Body of pancreas (tissue), 4 donors: Measurements from ENCODE around the gene TRPM2. TPM values are rescaled to one million over a fixed set of nuclear protein-coding genes. Genes with fewer than 3 reads are reported as not detected.

ENCODE experiments used
- ATAC-seq: fragments of 150-250 bp; one replicate; pipeline ENCODE4 v1.9.1; 2016
- DNase-seq, 4 donors: peaks; one replicate each; pipeline ENCODE4 v3.0.0-alpha.2; 2019
- H3K27ac ChIP-seq, 4 donors: fragments of 200-600 bp; sonication (generic); 1 replicate in 3 of 4; 2 replicates in 1 of 4; pipeline versions ENCODE4 v1.5.1 to v1.6.1; 2016 to 2019; ENCODE audit warnings: mild to moderate bottlenecking in 1 of 4, mixed read lengths in 1 of 4, moderate library complexity in 1 of 4
- H3K27me3 ChIP-seq, 2 donors: fragments of 200-600 bp; sonication (generic); one replicate each; pipeline ENCODE4 v1.6.0; 2016; ENCODE audit warnings: mild to moderate bottlenecking in 1 of 2
- H3K36me3 ChIP-seq, 2 donors: fragments of 200-600 bp; sonication (generic); replicated peaks in 1 of 2; 2 replicates each; pipeline ENCODE4 v1.5.1; 2016; ENCODE audit warnings: low read depth in 2 of 2; ENCODE audit not compliant: insufficient read depth in 1 of 2
- H3K4me1 ChIP-seq: fragments of 200-600 bp; sonication (generic); one replicate; pipeline ENCODE4 v1.6.0; 2016
- H3K4me3 ChIP-seq, 2 donors: fragments of 200-600 bp; sonication (generic); 1 replicate in 1 of 2; 2 replicates in 1 of 2; pipeline ENCODE4 v1.5.1; 2016 to 2019
- H3K9me3 ChIP-seq, 3 donors: fragments of 200-600 bp; sonication (generic); 1 replicate in 2 of 3; 2 replicates in 1 of 3; pipeline ENCODE4 v1.5.1; 2016
- POLR2A ChIP-seq, 3 donors: fragments of 450-650 bp; IDR thresholded peaks; one replicate each; pipeline ENCODE4 v1.6.1; 2016; ENCODE audit warnings: antibody characterized with exemption in 3 of 3, mild to moderate bottlenecking in 2 of 3
- WGBS, 2 donors: methylation state at CpG; one replicate each; pipeline ENCODE4 v1.1.5; 2017; 5-methylcytosine and 5-hydroxymethylcytosine counted together
- intact Hi-C: fragments of 100-400 bp; cut with DNase I; formaldehyde crosslinking; loops from one replicate; pipeline ENCODE4 v1.15.1; 2023
- total RNA-seq, 2 donors: library from RNA; depleted of rRNA; stranded (reverse); fragments of >200 nt; gene quantifications; one replicate each; pipeline ENCODE4 v1.1.0, GENCODE V29; 2016
- TF ChIP-seq, protein P1 (sequence below), 7 experiments: fragments of 450-650 bp in 4 of 7; fragments of 200-600 bp in 3 of 7; sonication (generic) in 3 of 7; IDR thresholded peaks; one replicate each; pipeline ENCODE4 v1.5.1; 2016 to 2019; ENCODE audit warnings: antibody characterized with exemption in 7 of 7

The TRPM2 gene
- total RNA-seq, 2 donors from 2014 or later: 2.1 to 2.3 TPM

DNA sequence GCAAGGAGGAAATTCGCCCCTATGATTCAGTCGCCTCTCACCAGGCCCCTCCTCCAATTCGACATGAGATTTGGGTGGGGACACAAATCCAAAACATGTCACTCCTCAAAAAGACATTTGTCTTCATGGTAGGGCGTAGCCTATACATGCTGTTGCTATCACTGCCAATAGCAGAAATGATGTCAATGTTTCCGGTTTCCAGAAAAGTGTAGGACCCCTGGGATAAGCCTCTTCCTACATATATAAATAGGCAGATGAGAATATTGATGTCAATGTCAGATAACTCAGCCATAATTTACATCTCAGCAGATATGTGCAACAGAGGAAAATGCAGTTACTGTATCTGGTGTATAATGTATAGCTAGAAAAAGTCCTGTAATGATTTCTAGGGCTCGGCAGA is 118.6 kb downstream of the TRPM2 start:
- TF ChIP-seq POLR2A (IDR thresholded peaks at IDR 0.05): no peak
- TF ChIP-seq, protein P1, sequence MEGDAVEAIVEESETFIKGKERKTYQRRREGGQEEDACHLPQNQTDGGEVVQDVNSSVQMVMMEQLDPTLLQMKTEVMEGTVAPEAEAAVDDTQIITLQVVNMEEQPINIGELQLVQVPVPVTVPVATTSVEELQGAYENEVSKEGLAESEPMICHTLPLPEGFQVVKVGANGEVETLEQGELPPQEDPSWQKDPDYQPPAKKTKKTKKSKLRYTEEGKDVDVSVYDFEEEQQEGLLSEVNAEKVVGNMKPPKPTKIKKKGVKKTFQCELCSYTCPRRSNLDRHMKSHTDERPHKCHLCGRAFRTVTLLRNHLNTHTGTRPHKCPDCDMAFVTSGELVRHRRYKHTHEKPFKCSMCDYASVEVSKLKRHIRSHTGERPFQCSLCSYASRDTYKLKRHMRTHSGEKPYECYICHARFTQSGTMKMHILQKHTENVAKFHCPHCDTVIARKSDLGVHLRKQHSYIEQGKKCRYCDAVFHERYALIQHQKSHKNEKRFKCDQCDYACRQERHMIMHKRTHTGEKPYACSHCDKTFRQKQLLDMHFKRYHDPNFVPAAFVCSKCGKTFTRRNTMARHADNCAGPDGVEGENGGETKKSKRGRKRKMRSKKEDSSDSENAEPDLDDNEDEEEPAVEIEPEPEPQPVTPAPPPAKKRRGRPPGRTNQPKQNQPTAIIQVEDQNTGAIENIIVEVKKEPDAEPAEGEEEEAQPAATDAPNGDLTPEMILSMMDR (IDR thresholded peaks at IDR 0.05): no peak
- no peak for ATAC-seq
- intact Hi-C loops: no loop called here
- Histone ChIP-seq H3K9me3 (no peaks in the 10 kb centered on the region), H3K36me3 (no peaks in the 10 kb centered on the region), H3K27ac (no peak overlapping the region), H3K4me3 (no peak overlapping the region), H3K4me1 (no peaks in the 10 kb centered on the region), H3K27me3 (no peaks in the 10 kb centered on the region)
- WGBS, 2 donors: 67 to 77% methylated on average over 6 of the region's 6 CpGs
- DNase-seq: no peak

DNA sequence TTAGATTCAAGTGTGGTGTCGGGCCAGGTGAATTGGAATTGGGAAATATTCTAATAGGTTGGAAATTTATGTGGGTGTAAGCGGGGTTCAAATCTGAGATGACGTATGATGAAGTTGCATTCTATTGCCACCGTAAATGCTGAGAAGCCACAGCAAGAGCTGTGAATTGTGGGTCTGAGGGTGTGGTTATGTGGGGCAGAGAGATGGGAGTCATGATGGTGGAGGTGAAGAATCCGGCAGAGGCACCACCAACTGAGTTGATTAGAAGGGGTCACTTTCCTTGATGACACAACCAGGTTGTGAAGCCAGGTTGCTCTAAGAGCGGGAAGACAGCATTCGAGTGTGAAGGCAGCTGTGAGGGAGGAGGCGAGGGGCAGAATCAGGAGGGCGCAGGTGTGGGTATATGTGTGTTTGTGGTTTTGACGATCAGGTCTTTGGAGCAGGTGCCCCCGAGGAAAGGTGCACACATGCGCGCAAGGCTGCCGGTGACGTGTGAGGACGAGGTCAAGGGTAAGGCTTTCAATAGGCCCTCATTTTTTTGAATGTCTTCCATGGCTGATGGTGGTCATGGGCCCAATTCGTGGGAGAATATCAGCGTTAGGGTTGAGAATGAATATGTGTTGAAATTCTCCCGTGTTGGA is 120.6 kb downstream of the TRPM2 start:
- H3K27me3 ChIP-seq: no peaks in the 10 kb centered on the region
- TF ChIP-seq POLR2A (IDR thresholded peaks at IDR 0.05): no peak
- TF ChIP-seq, protein P1 (IDR thresholded peaks at IDR 0.05): no peak
- WGBS, 2 donors: 85 to 87% methylated on average over 18 to 19 of the region's 19 CpGs
- ATAC-seq: no peak
- no peaks in the 10 kb centered on the region for H3K9me3 ChIP-seq
- no peaks in the 10 kb centered on the region for H3K36me3 ChIP-seq
- H3K4me1 ChIP-seq: no peaks in the 10 kb centered on the region
- no peak overlapping the region for H3K4me3 ChIP-seq
- no peak overlapping the region for H3K27ac ChIP-seq
- DNase-seq: no peak
- intact Hi-C loops: no loop called here

DNA sequence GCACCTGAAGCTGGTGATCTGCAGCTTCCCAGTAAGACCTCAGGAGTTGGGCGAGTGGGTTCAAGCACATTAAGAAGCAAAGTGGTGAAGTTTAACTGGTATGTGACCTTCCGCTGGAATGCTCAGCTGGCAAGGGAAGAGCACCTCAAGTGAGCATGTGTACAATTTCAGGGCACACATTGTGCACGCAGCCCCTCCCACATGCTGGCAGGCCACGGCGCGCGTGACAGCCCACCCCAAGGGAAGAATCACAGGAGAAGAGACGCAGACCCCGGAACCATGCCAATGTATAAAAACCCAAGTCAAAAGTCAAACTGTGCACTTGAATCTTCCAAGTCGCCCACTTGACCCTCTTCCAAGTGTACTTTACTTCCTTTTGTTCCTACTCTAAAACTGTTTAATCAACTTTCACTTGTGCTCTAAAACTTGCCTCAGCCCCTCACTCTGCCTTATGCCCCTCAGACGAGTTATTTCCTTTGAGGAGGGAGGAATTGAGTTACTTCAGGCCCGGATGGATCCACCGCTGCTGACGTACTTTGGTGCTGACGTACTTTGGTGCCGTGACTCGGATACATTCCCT is 121.9 kb downstream of the TRPM2 start:
- ATAC-seq: no peak
- intact Hi-C loops: no loop called here

DNA sequence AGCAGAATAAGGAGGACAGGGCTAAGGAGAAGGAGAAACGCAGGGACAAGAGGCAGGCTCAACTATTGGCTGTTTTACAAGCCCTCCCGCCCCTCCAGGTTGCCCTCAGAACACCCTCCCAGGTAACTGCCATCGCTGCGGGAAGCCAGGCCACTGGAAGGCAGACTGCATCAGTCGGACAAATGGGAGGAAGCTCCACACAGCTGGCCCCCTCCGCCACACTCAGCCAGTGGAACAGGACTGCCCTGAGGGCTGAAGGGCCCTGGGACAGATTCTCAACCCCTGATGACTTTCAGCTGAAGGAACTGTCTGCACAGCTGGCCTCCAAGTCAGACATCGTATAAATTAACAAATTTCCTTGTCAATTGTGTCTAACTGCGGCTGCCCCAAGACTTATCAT is 123.7 kb downstream of the TRPM2 start:
- Histone ChIP-seq H3K4me3 (no peak overlapping the region), H3K27me3 (no peaks in the 10 kb centered on the region), H3K27ac (no peak overlapping the region), H3K36me3 (no peaks in the 10 kb centered on the region), H3K4me1 (no peaks in the 10 kb centered on the region), H3K9me3 (no peaks in the 10 kb centered on the region)
- no peak for DNase-seq
- intact Hi-C loops: no loop called here
- 77 to 78% methylated on average over 7 to 8 of the region's 8 CpGs for WGBS, 2 donors
- TF ChIP-seq POLR2A (IDR thresholded peaks at IDR 0.05): no peak
- TF ChIP-seq, protein P1 (IDR thresholded peaks at IDR 0.05): no peak
- no peak for ATAC-seq

More for the DNA sequence above, 121.9 kb downstream of the TRPM2 start:
- 75 to 85% methylated on average over 17 of the region's 17 CpGs for WGBS, 2 donors
- H3K27me3 ChIP-seq: no peaks in the 10 kb centered on the region
- H3K4me3 ChIP-seq: no peak overlapping the region
- no peak overlapping the region for H3K27ac ChIP-seq
- DNase-seq: no peak
- no peaks in the 10 kb centered on the region for H3K9me3 ChIP-seq
- no peaks in the 10 kb centered on the region for H3K36me3 ChIP-seq
- no peak for TF ChIP-seq POLR2A (IDR thresholded peaks at IDR 0.05)
- TF ChIP-seq, protein P1 (IDR thresholded peaks at IDR 0.05): no peak
- no peaks in the 10 kb centered on the region for H3K4me1 ChIP-seq

DNA sequence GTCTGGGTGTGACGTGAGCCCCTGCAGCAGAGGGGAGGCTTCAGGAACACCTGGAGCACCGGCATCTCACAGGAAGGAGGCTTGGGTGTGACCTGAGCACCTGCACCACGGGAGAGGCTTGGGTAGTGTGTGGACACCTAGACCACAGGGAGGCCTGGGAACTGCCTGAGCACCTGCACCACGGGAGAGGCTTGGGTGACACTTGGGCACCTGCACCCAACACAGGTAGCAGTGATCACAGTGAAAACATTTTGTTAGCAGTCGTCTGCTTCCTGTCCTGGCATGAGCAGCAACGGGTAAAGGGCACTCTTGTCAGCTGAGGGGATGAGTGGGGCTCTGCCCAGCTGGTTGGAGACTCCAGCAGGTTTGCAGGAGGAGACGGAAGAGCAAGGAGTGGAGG is 124.3 kb downstream of the TRPM2 start:
- Histone ChIP-seq H3K4me3 (no peak overlapping the region), H3K27ac (no peak overlapping the region), H3K4me1 (peaks cover 5% of the 10 kb centered on the region), H3K9me3 (no peaks in the 10 kb centered on the region), H3K27me3 (no peaks in the 10 kb centered on the region), H3K36me3 (no peaks in the 10 kb centered on the region)
- WGBS, 2 donors: 54 to 66% methylated on average over 3 to 7 of the region's 7 CpGs
- TF ChIP-seq POLR2A (IDR thresholded peaks at IDR 0.05): no peak
- TF ChIP-seq, protein P1 (IDR thresholded peaks at IDR 0.05): no peak
- ATAC-seq: no peak
- DNase-seq: no peak
- intact Hi-C loops: no loop called here
